Suprapubic skin (tissue), 3 donors: ENCODE measurements around the gene C4BPB.

Experiments used
- CTCF ChIP-seq, 2 donors: fragments of 200-600 bp in 1 of 2; fragments of 450-650 bp in 1 of 2; sonication (generic) in 1 of 2; IDR thresholded peaks; one replicate each; pipeline ENCODE4 v1.5.1; 2016 to 2019; ENCODE audit warnings: antibody characterized with exemption in 2 of 2, mild to moderate bottlenecking in 1 of 2, moderate library complexity in 1 of 2
- EP300 ChIP-seq: sonication (generic); formaldehyde crosslinking; IDR thresholded peaks from one replicate; pipeline ENCODE4 v1.6.1; 2017; ENCODE audit warnings: antibody characterized with exemption
- POLR2A ChIP-seq, 2 donors: fragments of 450-650 bp; IDR thresholded peaks; one replicate each; pipeline ENCODE4 v1.6.1; 2017; ENCODE audit warnings: antibody characterized with exemption in 2 of 2, mild to moderate bottlenecking in 2 of 2, moderate library complexity in 2 of 2

DNA sequence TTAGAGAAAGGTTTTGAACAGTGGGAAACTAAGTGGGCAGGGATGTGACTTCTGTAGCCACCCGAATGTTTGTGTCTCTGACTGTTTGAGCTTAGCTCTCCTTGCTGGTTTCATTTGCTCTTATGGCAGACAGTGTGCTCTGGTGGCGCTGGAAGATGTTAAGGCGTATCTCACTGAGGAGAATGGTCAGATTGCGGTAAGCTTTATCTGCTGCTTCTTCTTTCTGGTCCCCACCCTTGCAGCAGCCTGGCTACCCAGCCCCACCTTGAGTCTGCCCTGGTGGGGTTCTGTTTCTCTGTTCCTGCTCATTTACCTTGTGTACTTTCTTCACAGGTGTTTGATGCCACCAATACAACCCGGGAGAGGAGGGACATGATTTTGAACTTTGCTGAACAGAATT lies 25.6 kb upstream of the C4BPB start:
- TF ChIP-seq POLR2A (IDR thresholded peaks at IDR 0.05) (no peak), CTCF (IDR thresholded peaks at IDR 0.05) (no peak), EP300 (no peak)
